Mesenteric fat pad (tissue), 1 donor: Measurements from ENCODE around the gene MAGT1. TPM values are rescaled to one million over a fixed set of nuclear protein-coding genes. Genes with fewer than 3 reads are reported as not detected.
"Not testable (repeated sequence)": the region's sequence is repeated elsewhere in the genome, so short reads cannot be mapped to it uniquely, and the experiment has no call there.

Experiments used
- DNase-seq: peaks from one replicate; pipeline ENCODE4 v3.0.0-alpha.2; 2020; ENCODE audit warnings: low spot score
- total RNA-seq: library from RNA; stranded (reverse); fragmentation: NEBNext Ultra II Directional; extraction: Animal tissue kit (Norgen Biotek cat#: 25700); gene quantifications from one replicate; pipeline ENCODE4 v1.2.1, GENCODE V29; 2021
- donor health status: DM: yes; HTN: yes; CAD: no.

The MAGT1 gene
- total RNA-seq, 1 donor from 2014 or later, result 56.5 TPM

- DNase-seq, result no peak
These were observed 19.9 kb downstream of the MAGT1 start for GRCh38 chrX:77875372-77875771.

GRCh38 chrX:77831544-77831943, 63.7 kb downstream of the MAGT1 start:
- DNase-seq, result not testable (repeated sequence)

- not testable (repeated sequence) for DNase-seq
These were observed 73.2 kb downstream of the MAGT1 start for GRCh38 chrX:77821989-77822388.

- no peak for DNase-seq
These were observed 75.0 kb downstream of the MAGT1 start for GRCh38 chrX:77820091-77820727.

- no peak for DNase-seq
These were observed 81.0 kb downstream of the MAGT1 start for GRCh38 chrX:77814210-77814609.

- no peak for DNase-seq
These were observed 93.0 kb downstream of the MAGT1 start for GRCh38 chrX:77802201-77802600.

- no peak for DNase-seq
These were observed 100.1 kb downstream of the MAGT1 start for GRCh38 chrX:77795124-77795523.

- no peak for DNase-seq
These were observed 101.3 kb downstream of the MAGT1 start for GRCh38 chrX:77793946-77794345.

- no peak for DNase-seq
These were observed 107.2 kb downstream of the MAGT1 start for GRCh38 chrX:77788050-77788449.

- no peak for DNase-seq
These were observed 108.9 kb downstream of the MAGT1 start for GRCh38 chrX:77786365-77786680.

- no peak for DNase-seq
These were observed 109.5 kb downstream of the MAGT1 start, which contains the start of gene ATRX for GRCh38 chrX:77785486-77786364. ATRX (minus strand) TSS chrX:77786216; CDS start chrX:77786001, 215 bp downstream.

GRCh38 chrX:77779695-77780094, 115.5 kb downstream of the MAGT1 start:
- DNase-seq, result no peak

- no peak for DNase-seq
These were observed 118.6 kb downstream of the MAGT1 start for GRCh38 chrX:77776659-77777058.

Other genes with a start within 250 kb of the MAGT1 start
- gene ATRX, start 109.2 kb downstream of the MAGT1 start, total RNA-seq, result 97.7 TPM
- 225 TPM for gene COX7B, start 4.0 kb upstream of the MAGT1 start, total RNA-seq
- 9.2 TPM for gene ATP7A, start 15.3 kb upstream of the MAGT1 start, total RNA-seq
- gene PGAM4, start 74.2 kb upstream of the MAGT1 start, total RNA-seq, result not detected
- 339 TPM for gene PGK1, start 208.8 kb upstream of the MAGT1 start, total RNA-seq
- gene TAF9B, start 244.2 kb upstream of the MAGT1 start, total RNA-seq, result 15.3 TPM